Body of pancreas (tissue), 4 donors: Measurements from ENCODE around the gene ST8SIA5.

ENCODE experiments used
- POLR2A ChIP-seq, 3 donors: fragments of 450-650 bp; IDR thresholded peaks; one replicate each; pipeline ENCODE4 v1.6.1; 2016; ENCODE audit warnings: antibody characterized with exemption in 3 of 3, mild to moderate bottlenecking in 2 of 3
- TF ChIP-seq, protein P1 (sequence below), 7 experiments: fragments of 450-650 bp in 4 of 7; fragments of 200-600 bp in 3 of 7; sonication (generic) in 3 of 7; IDR thresholded peaks; one replicate each; pipeline ENCODE4 v1.5.1; 2016 to 2019; ENCODE audit warnings: antibody characterized with exemption in 7 of 7

DNA sequence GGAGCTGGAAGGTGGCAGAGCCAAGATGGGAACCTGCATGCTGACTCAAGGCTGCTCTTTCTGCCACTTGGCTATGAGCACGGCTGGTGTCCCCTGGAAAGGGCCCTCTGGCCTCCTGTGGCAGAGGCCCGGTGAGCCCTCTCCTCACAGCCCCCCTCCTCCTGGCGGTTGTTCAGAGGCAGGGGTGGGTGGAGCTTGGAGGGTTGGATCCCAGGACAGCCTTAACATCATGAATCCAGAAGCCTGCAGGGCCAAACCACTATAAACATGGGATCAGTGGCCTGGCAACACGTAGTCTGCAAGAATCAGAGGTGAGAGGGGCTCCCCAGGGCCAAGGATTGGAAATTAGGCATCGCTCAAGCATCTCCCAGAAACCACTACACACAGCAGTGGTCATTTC lies 51.3 kb downstream of the ST8SIA5 start:
- TF ChIP-seq, protein P1, sequence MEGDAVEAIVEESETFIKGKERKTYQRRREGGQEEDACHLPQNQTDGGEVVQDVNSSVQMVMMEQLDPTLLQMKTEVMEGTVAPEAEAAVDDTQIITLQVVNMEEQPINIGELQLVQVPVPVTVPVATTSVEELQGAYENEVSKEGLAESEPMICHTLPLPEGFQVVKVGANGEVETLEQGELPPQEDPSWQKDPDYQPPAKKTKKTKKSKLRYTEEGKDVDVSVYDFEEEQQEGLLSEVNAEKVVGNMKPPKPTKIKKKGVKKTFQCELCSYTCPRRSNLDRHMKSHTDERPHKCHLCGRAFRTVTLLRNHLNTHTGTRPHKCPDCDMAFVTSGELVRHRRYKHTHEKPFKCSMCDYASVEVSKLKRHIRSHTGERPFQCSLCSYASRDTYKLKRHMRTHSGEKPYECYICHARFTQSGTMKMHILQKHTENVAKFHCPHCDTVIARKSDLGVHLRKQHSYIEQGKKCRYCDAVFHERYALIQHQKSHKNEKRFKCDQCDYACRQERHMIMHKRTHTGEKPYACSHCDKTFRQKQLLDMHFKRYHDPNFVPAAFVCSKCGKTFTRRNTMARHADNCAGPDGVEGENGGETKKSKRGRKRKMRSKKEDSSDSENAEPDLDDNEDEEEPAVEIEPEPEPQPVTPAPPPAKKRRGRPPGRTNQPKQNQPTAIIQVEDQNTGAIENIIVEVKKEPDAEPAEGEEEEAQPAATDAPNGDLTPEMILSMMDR (IDR thresholded peaks at IDR 0.05) = no peak
- no peak for TF ChIP-seq POLR2A (IDR thresholded peaks at IDR 0.05)
